GM23338 (cell line): ENCODE measurements around the gene OVCA2. TPM values are rescaled to one million over a fixed set of nuclear protein-coding genes. Genes with fewer than 3 reads are reported as not detected.

ENCODE experiments used
- ATAC-seq: fragments of 200-7000 bp; cut with Tn5 transposase; 3 replicates; pipeline ENCODE4 v1.9.1; 2020
- DNase-seq: peaks from one replicate; pipeline ENCODE4 v3.0.0-alpha.2; 2015; ENCODE audit warnings: low spot score
- H2AFZ ChIP-seq: fragments of 200-600 bp; sonication (generic); 2 replicates; pipeline ENCODE4 v1.8.0; 2016; ENCODE audit warnings: antibody characterized with exemption, mild to moderate bottlenecking, moderate library complexity
- H3F3A ChIP-seq: fragments of 200-600 bp; sonication (generic); replicated peaks from 2 replicates; pipeline ENCODE4 v1.8.0; 2017; ENCODE audit warnings: antibody characterized with exemption, mixed run types, low read depth
- H3K27ac ChIP-seq: fragments of 200-600 bp; sonication (generic); 2 replicates; pipeline ENCODE4 v1.6.1; 2016; ENCODE audit warnings: low read depth
- H3K27me3 ChIP-seq: fragments of 200-600 bp; sonication (generic); 2 replicates; pipeline ENCODE4 v1.8.0; 2016; ENCODE audit warnings: mild to moderate bottlenecking, mixed run types, moderate library complexity; ENCODE audit not compliant: insufficient read depth
- H3K36me3 ChIP-seq: fragments of 200-600 bp; sonication (generic); 2 replicates; pipeline ENCODE4 v1.8.0; 2016; ENCODE audit warnings: mild to moderate bottlenecking; ENCODE audit not compliant: insufficient read depth
- H3K4me1 ChIP-seq: fragments of 200-600 bp; sonication (generic); 2 replicates; pipeline ENCODE4 v1.8.0; 2016; ENCODE audit warnings: mild to moderate bottlenecking, moderate library complexity; ENCODE audit not compliant: insufficient read depth
- H3K4me2 ChIP-seq: fragments of 200-600 bp; sonication (generic); 2 replicates; pipeline ENCODE4 v1.7.1; 2017; ENCODE audit warnings: mixed run types
- H3K4me3 ChIP-seq: fragments of 200-600 bp; sonication (generic); 2 replicates; pipeline ENCODE4 v1.6.1; 2016; ENCODE audit warnings: mixed run types
- H3K79me2 ChIP-seq: fragments of 200-600 bp; sonication (generic); replicated peaks from 2 replicates; pipeline ENCODE4 v1.8.0; 2017; ENCODE audit warnings: mild to moderate bottlenecking; ENCODE audit not compliant: insufficient read depth
- H3K9me2 ChIP-seq: fragments of 200-600 bp; sonication (generic); 2 replicates; pipeline ENCODE4 v1.8.0; 2017; ENCODE audit not compliant: insufficient read depth
- H4K20me1 ChIP-seq: fragments of 200-600 bp; sonication (generic); replicated peaks from 2 replicates; pipeline ENCODE4 v1.8.0; 2017; ENCODE audit warnings: mild to moderate bottlenecking; ENCODE audit not compliant: insufficient read depth
- H3K27ac Mint-ChIP-seq: 2 replicates; pipeline ENCODE4 v1.8.0; 2020; ENCODE audit warnings: inconsistent platforms, mild to moderate bottlenecking, moderate library complexity, mixed read lengths
- H3K27me3 Mint-ChIP-seq: 3 replicates; pipeline ENCODE4 v1.8.0; 2022; ENCODE audit warnings: low read depth, mild to moderate bottlenecking, moderate library complexity, mixed read lengths, inconsistent platforms; ENCODE audit not compliant: insufficient read depth, poor library complexity
- H3K36me3 Mint-ChIP-seq: 3 replicates; pipeline ENCODE4 v1.8.0; 2021; ENCODE audit warnings: low read depth, mild to moderate bottlenecking, inconsistent platforms, moderate library complexity, mixed read lengths
- H3K4me1 Mint-ChIP-seq: 3 replicates; pipeline ENCODE4 v1.8.0; 2020; ENCODE audit warnings: mild to moderate bottlenecking, inconsistent platforms, mixed read lengths
- H3K4me3 Mint-ChIP-seq: 3 replicates; pipeline ENCODE4 v1.8.0; 2021; ENCODE audit warnings: moderate library complexity, mild to moderate bottlenecking, inconsistent platforms, mixed read lengths
- H3K9me3 Mint-ChIP-seq: 3 replicates; pipeline ENCODE4 v1.8.0; 2020; ENCODE audit warnings: moderate library complexity, mild to moderate bottlenecking, inconsistent platforms, mixed read lengths
- EZH2 ChIP-seq: fragments of 200-600 bp; sonication (generic); IDR thresholded peaks from one replicate; pipeline ENCODE4 v1.8.0; 2017; ENCODE audit warnings: antibody characterized with exemption, mild to moderate bottlenecking, low read depth; ENCODE audit not compliant: unreplicated experiment
- NANOG ChIP-seq: IDR thresholded peaks from 2 replicates; pipeline ENCODE4 v1.6.1; 2016; ENCODE audit warnings: antibody characterized with exemption, borderline replicate concordance
- ZNF462 ChIP-seq: fragments of 250-450 bp; sonication (Bioruptor Pico); IDR thresholded peaks from 2 replicates; pipeline ENCODE4 v1.5.0; 2020; ENCODE audit warnings: mild to moderate bottlenecking, moderate library complexity
- polyA plus RNA-seq: library from polyadenylated mRNA; unstranded; fragments of >200 nt; fragmentation: Nextera tagmentation; extraction: Ambion mirVana; gene quantifications from 2 replicates; pipeline ENCODE4 v1.2.1, GENCODE V29; 2016
- total RNA-seq: library from RNA; depleted of rRNA; stranded (reverse); fragments of >200 nt; shearing (Covaris generic); gene quantifications from 2 replicates; pipeline ENCODE4 v1.2.3, GENCODE V29; 2014

Gene OVCA2
- total and polyA plus RNA-seq, 2 experiments from 2014 or later = 15.9 to 21.3 TPM

GRCh38 chr17:2084036-2084765 lies 42.4 kb downstream of the OVCA2 start (continued):
- TF ChIP-seq ZNF462 (CRISPR knock-in tag) (no peak), EZH2 (no peak)

- no peaks in the 10 kb centered on the region for H3K9me3 Mint-ChIP-seq
- Histone ChIP-seq H3F3A (no peaks in the 10 kb centered on the region), H3K36me3 (no peaks in the 10 kb centered on the region), H3K27me3 (no peaks in the 10 kb centered on the region), H3K9me2 (no peaks in the 10 kb centered on the region), H3K4me3 (no peak overlapping the region), H3K27ac (no peak overlapping the region), H4K20me1 (no peaks in the 10 kb centered on the region), H3K79me2 (no peaks in the 10 kb centered on the region), H3K4me2 (no peak overlapping the region), H2AFZ (no peak overlapping the region), H3K4me1 (0 out of 2 replicates have a peak, but pooled peaks cover 6% of the 10 kb centered on the region)
- peak overlapping the region; percentile 46; the same call in 1 of the 2 replicates for H3K27ac Mint-ChIP-seq
- peaks cover 25% of the 10 kb centered on the region for H3K4me1 Mint-ChIP-seq
- H3K4me3 Mint-ChIP-seq = no peak overlapping the region
- no peak for ATAC-seq
- H3K27me3 Mint-ChIP-seq = peaks cover 3% of the 10 kb centered on the region
- no peaks in the 10 kb centered on the region; the same call in 2 of the 3 replicates for H3K36me3 Mint-ChIP-seq
- DNase-seq = no peak
- TF ChIP-seq ZNF462 (CRISPR knock-in tag) = no peak
- no peak for TF ChIP-seq NANOG
These were observed 43.2 kb downstream of the OVCA2 start for GRCh38 chr17:2084766-2085647.
